Activated naive CD8-positive, alpha-beta T cell treated with anti-CD3 and anti-CD28 coated beads for 36 hours (primary cell): ENCODE measurements around the gene FCRL4. TPM values are rescaled to one million over a fixed set of nuclear protein-coding genes. Genes with fewer than 3 reads are reported as not detected.

Source experiments
- DNase-seq: peaks from one replicate; pipeline ENCODE4 v3.0.0; 2021
- H3K27ac Mint-ChIP-seq: one replicate; pipeline ENCODE4 v1.8.0; 2022; ENCODE audit warnings: mild to moderate bottlenecking, moderate library complexity, mixed read lengths
- H3K27me3 Mint-ChIP-seq: one replicate; pipeline ENCODE4 v1.8.0; 2022; ENCODE audit warnings: mild to moderate bottlenecking, mixed read lengths
- H3K36me3 Mint-ChIP-seq: one replicate; pipeline ENCODE4 v1.8.0; 2021; ENCODE audit warnings: mild to moderate bottlenecking, mixed read lengths
- H3K4me1 Mint-ChIP-seq: one replicate; pipeline ENCODE4 v1.8.0; 2021; ENCODE audit warnings: mixed read lengths
- H3K4me3 Mint-ChIP-seq: one replicate; pipeline ENCODE4 v1.8.0; 2022; ENCODE audit warnings: mild to moderate bottlenecking, moderate library complexity, mixed read lengths
- H3K9me3 Mint-ChIP-seq: one replicate; pipeline ENCODE4 v1.8.0; 2022; ENCODE audit warnings: mixed read lengths
- total RNA-seq, 2 experiments: library from RNA; stranded (reverse); gene quantifications; one replicate each; pipeline ENCODE4 v1.2.3, GENCODE V29; 2021

FCRL4 gene
- total RNA-seq: not detected

GRCh38 chr1:157597959-157598667 is at the start of gene FCRL4:
TSS of gene FCRL4 (minus strand) at chr1:157598085. CDS start at chr1:157597944, 141 bp downstream.
- Mint-ChIP-seq H3K4me3 (no peak within 1 kb of the TSS), H3K27me3 (peaks cover 12% of the 10 kb centered on the region), H3K36me3 (no peaks in the 10 kb centered on the region), H3K9me3 (no peaks in the 10 kb centered on the region), H3K4me1 (peaks cover 15% of the 10 kb centered on the region), H3K27ac (peak within 1 kb of the TSS; percentile 29)
- no peak for DNase-seq

GRCh38 chr1:157646144-157646543 is 48.3 kb upstream of the FCRL4 start:
- Mint-ChIP-seq H3K36me3 (no peaks in the 10 kb centered on the region), H3K4me3 (no peak overlapping the region), H3K27ac (no peak overlapping the region), H3K4me1 (no peaks in the 10 kb centered on the region), H3K9me3 (no peaks in the 10 kb centered on the region), H3K27me3 (peaks cover 10% of the 10 kb centered on the region)
- no peak for DNase-seq

- no peaks in the 10 kb centered on the region for H3K36me3 Mint-ChIP-seq
- H3K27me3 Mint-ChIP-seq: peaks cover 4% of the 10 kb centered on the region
- DNase-seq: no peak
- H3K9me3 Mint-ChIP-seq: no peaks in the 10 kb centered on the region
- H3K4me1 Mint-ChIP-seq: no peaks in the 10 kb centered on the region
- no peak overlapping the region for H3K4me3 Mint-ChIP-seq
- H3K27ac Mint-ChIP-seq: no peak overlapping the region
Measured at GRCh38 chr1:157641177-157641576, 43.3 kb upstream of the FCRL4 start.

- no peaks in the 10 kb centered on the region for H3K9me3 Mint-ChIP-seq
- H3K36me3 Mint-ChIP-seq: no peaks in the 10 kb centered on the region
- no peaks in the 10 kb centered on the region for H3K4me1 Mint-ChIP-seq
- H3K4me3 Mint-ChIP-seq: no peak overlapping the region
- no peak for DNase-seq
- H3K27ac Mint-ChIP-seq: no peak overlapping the region
- H3K27me3 Mint-ChIP-seq: peaks cover 4% of the 10 kb centered on the region
Measured at GRCh38 chr1:157639800-157640199, 41.9 kb upstream of the FCRL4 start.

DNA sequence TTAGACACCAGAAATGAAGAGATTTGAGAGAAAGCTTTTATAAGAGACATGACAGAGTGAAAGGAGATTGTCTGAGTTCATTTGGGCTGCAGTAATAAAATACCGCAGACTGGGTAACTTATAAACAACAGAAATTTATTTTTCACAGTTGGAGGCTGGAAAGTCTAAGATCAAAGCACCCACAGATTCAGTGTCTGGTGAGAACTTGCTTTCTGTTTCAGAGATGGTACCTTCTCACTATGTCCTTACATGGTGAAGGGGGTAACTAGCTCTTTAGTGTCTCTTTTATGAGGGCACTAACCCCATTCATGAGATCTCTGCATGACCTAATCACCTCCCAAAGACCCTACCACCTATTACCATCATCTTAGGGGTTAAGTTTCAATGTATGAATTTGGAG is 30.9 kb upstream of the FCRL4 start:
- Mint-ChIP-seq H3K9me3 (no peaks in the 10 kb centered on the region), H3K36me3 (no peaks in the 10 kb centered on the region), H3K27me3 (peaks cover 24% of the 10 kb centered on the region), H3K4me1 (peaks cover 4% of the 10 kb centered on the region), H3K27ac (no peak overlapping the region), H3K4me3 (no peak overlapping the region)
- no peak for DNase-seq

DNA sequence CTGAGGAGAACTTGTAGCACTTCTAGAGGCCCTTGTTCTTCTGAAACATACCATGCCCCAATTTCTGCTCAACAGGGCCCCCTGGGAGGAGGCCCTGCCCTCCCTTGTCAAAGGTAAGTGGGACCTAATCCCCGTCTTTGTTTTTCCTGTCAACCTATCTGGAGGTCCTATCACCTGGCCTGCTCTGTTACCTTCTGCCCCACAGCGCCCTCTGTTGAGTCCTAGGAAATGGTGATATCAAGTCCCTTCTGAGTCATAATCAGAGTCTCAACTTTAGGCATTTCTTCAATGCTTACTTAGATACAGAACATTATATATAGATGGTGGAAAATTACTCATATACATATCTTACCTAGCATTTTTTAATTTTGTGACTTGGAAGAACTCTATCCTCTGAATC is 28.2 kb upstream of the FCRL4 start:
- H3K36me3 Mint-ChIP-seq: no peaks in the 10 kb centered on the region
- H3K27me3 Mint-ChIP-seq: peaks cover 18% of the 10 kb centered on the region
- H3K4me1 Mint-ChIP-seq: peaks cover 4% of the 10 kb centered on the region
- no peak overlapping the region for H3K4me3 Mint-ChIP-seq
- H3K27ac Mint-ChIP-seq: no peak overlapping the region
- peak; percentile 29 for DNase-seq
- H3K9me3 Mint-ChIP-seq: no peaks in the 10 kb centered on the region

DNA sequence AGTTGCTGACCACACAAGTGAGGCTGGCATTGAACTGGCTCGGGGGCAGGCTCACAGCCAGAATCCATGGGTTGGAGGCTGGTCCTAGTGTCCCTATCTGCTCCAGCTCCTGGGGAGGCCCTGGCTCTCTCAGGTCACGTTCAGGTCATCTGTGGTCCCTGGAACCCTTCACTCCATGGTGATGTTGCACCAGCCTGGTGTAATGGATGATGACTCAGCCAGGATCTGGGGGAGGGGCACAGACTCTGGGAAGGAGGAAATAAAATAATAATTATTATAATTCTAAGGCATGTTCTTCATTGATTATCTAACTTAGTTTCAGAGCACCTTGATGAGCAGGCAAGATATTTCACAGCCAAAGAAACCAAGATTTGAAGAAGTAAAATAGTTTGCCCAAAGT is 26.6 kb upstream of the FCRL4 start:
- no peak overlapping the region for H3K27ac Mint-ChIP-seq
- H3K4me1 Mint-ChIP-seq: peaks cover 4% of the 10 kb centered on the region
- H3K4me3 Mint-ChIP-seq: no peak overlapping the region
- no peaks in the 10 kb centered on the region for H3K36me3 Mint-ChIP-seq
- no peaks in the 10 kb centered on the region for H3K9me3 Mint-ChIP-seq
- DNase-seq: no peak
- peaks cover 10% of the 10 kb centered on the region for H3K27me3 Mint-ChIP-seq

- DNase-seq: no peak
- H3K36me3 Mint-ChIP-seq: no peaks in the 10 kb centered on the region
- H3K4me3 Mint-ChIP-seq: no peak overlapping the region
- peaks cover 7% of the 10 kb centered on the region for H3K27me3 Mint-ChIP-seq
- no peak overlapping the region for H3K27ac Mint-ChIP-seq
- H3K9me3 Mint-ChIP-seq: no peaks in the 10 kb centered on the region
- no peaks in the 10 kb centered on the region for H3K4me1 Mint-ChIP-seq
Measured at GRCh38 chr1:157622471-157622870, 24.6 kb upstream of the FCRL4 start.

DNA sequence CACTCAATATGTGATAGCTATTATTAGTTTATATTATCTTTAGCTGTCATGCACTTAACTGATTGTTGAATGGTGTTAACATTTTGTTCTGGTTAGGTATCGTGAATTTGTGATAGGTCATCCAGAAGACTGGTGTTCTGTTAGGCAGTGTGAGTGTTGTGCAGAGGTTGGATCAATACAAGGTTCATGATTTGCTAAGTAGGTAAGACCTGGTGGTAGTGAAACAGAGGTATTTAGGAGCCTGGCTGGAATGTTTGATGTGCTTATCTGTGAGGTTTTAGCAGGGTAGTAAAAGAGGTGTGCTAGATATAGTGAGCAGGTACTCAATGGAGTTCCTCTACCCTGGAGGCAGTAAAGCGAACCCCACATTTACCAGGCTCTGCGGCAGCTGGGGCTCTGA is 20.3 kb upstream of the FCRL4 start:
- no peaks in the 10 kb centered on the region for H3K36me3 Mint-ChIP-seq
- H3K27ac Mint-ChIP-seq: no peak overlapping the region
- DNase-seq: no peak
- no peaks in the 10 kb centered on the region for H3K27me3 Mint-ChIP-seq
- H3K4me3 Mint-ChIP-seq: no peak overlapping the region
- H3K4me1 Mint-ChIP-seq: no peaks in the 10 kb centered on the region
- no peaks in the 10 kb centered on the region for H3K9me3 Mint-ChIP-seq

DNA sequence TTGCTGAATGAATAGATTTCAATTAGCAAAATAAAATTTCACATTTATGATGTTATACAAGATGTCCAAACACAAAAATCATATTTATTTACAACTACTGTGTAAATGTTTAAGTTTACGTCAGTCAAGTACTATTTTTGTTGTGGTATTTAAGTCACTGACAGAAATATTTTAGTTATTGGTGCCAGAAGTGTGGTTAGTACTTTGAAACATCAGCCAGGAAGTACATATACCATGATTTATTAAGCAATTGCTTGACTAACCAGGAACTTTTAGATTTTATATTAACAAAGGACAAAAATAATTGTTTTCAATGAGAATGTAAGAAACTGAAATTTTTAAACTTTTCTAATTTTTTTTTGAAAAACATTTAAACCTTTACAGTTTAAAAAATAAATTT is 2.4 kb upstream of the FCRL4 start:
- Mint-ChIP-seq H3K4me3 (no peak overlapping the region), H3K27me3 (peaks cover 16% of the 10 kb centered on the region)

GRCh38 chr1:157596384-157596783 is 1.5 kb downstream of the FCRL4 start:
- Mint-ChIP-seq H3K4me1 (peaks cover 15% of the 10 kb centered on the region), H3K27ac (no peak overlapping the region)
- no peak for DNase-seq

More for the DNA sequence above, 2.4 kb upstream of the FCRL4 start:
- Mint-ChIP-seq H3K36me3 (no peaks in the 10 kb centered on the region), H3K4me1 (peaks cover 15% of the 10 kb centered on the region), H3K27ac (no peak overlapping the region), H3K9me3 (no peaks in the 10 kb centered on the region)
- DNase-seq: no peak

GRCh38 chr1:157595356-157595755 is 2.5 kb downstream of the FCRL4 start:
- no peak for DNase-seq
- peaks cover 5% of the 10 kb centered on the region for H3K27me3 Mint-ChIP-seq
- no peak overlapping the region for H3K27ac Mint-ChIP-seq
- H3K4me3 Mint-ChIP-seq: no peak overlapping the region
- peaks cover 15% of the 10 kb centered on the region for H3K4me1 Mint-ChIP-seq
- H3K9me3 Mint-ChIP-seq: no peaks in the 10 kb centered on the region
- peaks cover 2% of the 10 kb centered on the region for H3K36me3 Mint-ChIP-seq

More at GRCh38 chr1:157596384-157596783, 1.5 kb downstream of the FCRL4 start:
- Mint-ChIP-seq H3K9me3 (no peaks in the 10 kb centered on the region), H3K27me3 (peaks cover 8% of the 10 kb centered on the region), H3K36me3 (peaks cover 2% of the 10 kb centered on the region), H3K4me3 (no peak overlapping the region)

- H3K4me1 Mint-ChIP-seq: no peaks in the 10 kb centered on the region
- no peak overlapping the region for H3K27ac Mint-ChIP-seq
- no peak for DNase-seq
- H3K9me3 Mint-ChIP-seq: no peaks in the 10 kb centered on the region
- no peak overlapping the region for H3K4me3 Mint-ChIP-seq
- no peaks in the 10 kb centered on the region for H3K36me3 Mint-ChIP-seq
- H3K27me3 Mint-ChIP-seq: peaks cover 33% of the 10 kb centered on the region
Measured at GRCh38 chr1:157585984-157586383, 11.9 kb downstream of the FCRL4 start.

DNA sequence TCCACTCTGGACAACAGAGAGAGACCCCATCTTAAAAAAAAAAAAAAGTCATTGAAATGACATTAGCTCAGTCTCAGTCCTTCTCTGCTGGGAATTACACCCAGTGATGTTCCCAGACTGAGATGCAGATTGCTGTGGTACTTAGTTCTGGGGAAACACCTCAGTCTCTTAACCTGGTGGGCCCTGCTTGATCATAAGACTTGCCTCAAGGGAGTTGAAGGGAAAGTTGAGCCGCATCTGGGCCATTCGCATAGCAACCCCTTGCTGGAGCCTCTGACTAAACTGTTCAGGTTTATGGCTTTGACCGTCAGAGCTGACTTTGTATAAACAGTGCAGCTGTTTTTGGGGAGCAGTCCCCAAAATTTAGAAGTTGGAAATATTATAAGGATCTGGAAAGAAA is 13.4 kb downstream of the FCRL4 start:
- DNase-seq: no peak
- Mint-ChIP-seq H3K27me3 (peaks cover 29% of the 10 kb centered on the region), H3K9me3 (no peaks in the 10 kb centered on the region), H3K36me3 (no peaks in the 10 kb centered on the region), H3K27ac (no peak overlapping the region), H3K4me1 (no peaks in the 10 kb centered on the region), H3K4me3 (no peak overlapping the region)

DNA sequence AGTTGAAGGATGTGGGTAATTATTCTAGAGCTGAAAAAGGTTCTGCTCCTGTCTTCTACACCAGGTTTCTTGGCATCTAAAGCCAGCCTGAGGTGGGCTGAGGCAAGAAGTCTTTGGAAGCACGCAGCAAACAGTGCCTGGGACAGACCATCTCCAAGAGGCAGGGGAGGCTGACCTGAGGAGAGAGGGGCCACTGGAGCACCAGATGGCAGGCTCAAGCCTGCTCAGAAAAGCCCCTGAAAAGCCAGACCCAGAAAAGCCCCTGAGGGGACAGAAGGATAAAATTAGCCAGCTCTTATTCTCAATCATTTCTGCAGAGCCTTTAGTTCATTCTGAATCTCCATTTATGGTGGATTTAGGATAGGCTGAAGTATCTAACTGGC is 17.1 kb downstream of the FCRL4 start:
- Mint-ChIP-seq H3K27me3 (peaks cover 18% of the 10 kb centered on the region), H3K36me3 (no peaks in the 10 kb centered on the region), H3K9me3 (no peaks in the 10 kb centered on the region), H3K27ac (no peak overlapping the region), H3K4me1 (no peaks in the 10 kb centered on the region), H3K4me3 (no peak overlapping the region)
- DNase-seq: no peak

DNA sequence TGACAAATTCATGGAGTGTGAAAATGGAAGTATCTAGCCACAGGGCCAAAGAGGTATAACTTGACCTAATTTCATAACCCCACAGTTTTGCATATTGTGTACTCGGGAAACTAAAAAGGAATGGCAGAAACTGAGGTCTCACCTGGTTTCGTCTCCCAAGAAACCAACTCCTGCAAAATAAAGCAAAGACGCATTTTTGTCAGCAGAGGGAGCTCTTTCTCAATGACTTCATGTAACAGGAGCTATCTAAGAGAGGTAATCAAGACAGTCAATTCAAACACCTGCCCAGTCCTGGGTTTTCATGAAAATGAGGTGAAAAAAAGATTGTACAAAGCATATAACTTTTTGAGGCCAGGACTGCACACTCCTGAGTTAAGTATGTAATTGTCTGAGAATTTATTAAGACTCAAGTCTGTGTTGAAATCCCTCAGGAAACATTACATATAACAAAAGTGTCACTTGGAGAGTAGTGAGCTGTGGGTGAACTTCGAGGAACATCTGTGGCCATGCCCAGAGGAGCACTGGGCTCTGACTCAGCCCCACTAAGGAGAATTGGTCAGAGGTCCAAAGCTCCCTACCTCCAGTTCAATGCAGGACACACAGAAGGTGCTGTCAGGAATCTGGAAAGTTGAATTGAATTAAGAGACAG is 17.6 kb downstream of the FCRL4 start:
- H3K27me3 Mint-ChIP-seq: peaks cover 16% of the 10 kb centered on the region
- no peak overlapping the region for H3K27ac Mint-ChIP-seq
- no peak overlapping the region for H3K4me3 Mint-ChIP-seq
- no peaks in the 10 kb centered on the region for H3K4me1 Mint-ChIP-seq
- H3K36me3 Mint-ChIP-seq: no peaks in the 10 kb centered on the region
- DNase-seq: no peak
- no peaks in the 10 kb centered on the region for H3K9me3 Mint-ChIP-seq
